ENCODE results near the gene ELF4.

Gene ELF4

GRCh38 chrX:130110379-130111219 lies at the start of gene ELF4:
TSS of gene ELF4 (minus strand) at chrX:130110497. CDS start at chrX:130081330, 29,167 bp downstream.
- DNase-seq (ENCODE audit: low read depth), result peak; percentile 85
- peak within 1 kb of the TSS; percentile 69 for H3K4me3 ChIP-seq (ENCODE audit: low read depth, low read length)
- TF ChIP-seq POLR2A (IDR thresholded peaks at IDR 0.05; ENCODE audit: extremely low read depth, insufficient read length), result no peak
- TF ChIP-seq MYC (IDR thresholded peaks at IDR 0.05; ENCODE audit: low read depth, low read length), result no peak
- no peak for TF ChIP-seq MAX (IDR thresholded peaks at IDR 0.05; ENCODE audit: low read depth, low read length)
- TF ChIP-seq CTCF (IDR thresholded peaks at IDR 0.05; ENCODE audit: low read depth, low read length), result no peak

- H3K4me3 ChIP-seq (ENCODE audit: low read depth, low read length), result no peak overlapping the region
- no peak for TF ChIP-seq MYC (IDR thresholded peaks at IDR 0.05; ENCODE audit: low read depth, low read length)
- no peak for TF ChIP-seq POLR2A (IDR thresholded peaks at IDR 0.05; ENCODE audit: extremely low read depth, insufficient read length)
- no peak for TF ChIP-seq CTCF (IDR thresholded peaks at IDR 0.05; ENCODE audit: low read depth, low read length)
- TF ChIP-seq MAX (IDR thresholded peaks at IDR 0.05; ENCODE audit: low read depth, low read length), result no peak
- DNase-seq (ENCODE audit: low read depth), result no peak
Observed at GRCh38 chrX:130159776-130160175, 49.5 kb upstream of the ELF4 start.

GRCh38 chrX:130158311-130158710 lies 48.0 kb upstream of the ELF4 start:
- no peak overlapping the region for H3K4me3 ChIP-seq (ENCODE audit: low read depth, low read length)
- TF ChIP-seq POLR2A (IDR thresholded peaks at IDR 0.05; ENCODE audit: extremely low read depth, insufficient read length), result no peak
- no peak for TF ChIP-seq CTCF (IDR thresholded peaks at IDR 0.05; ENCODE audit: low read depth, low read length)
- no peak for DNase-seq (ENCODE audit: low read depth)

GRCh38 chrX:130155564-130155963 lies 45.3 kb upstream of the ELF4 start:
- no peak for DNase-seq (ENCODE audit: low read depth)
- TF ChIP-seq CTCF (IDR thresholded peaks at IDR 0.05; ENCODE audit: low read depth, low read length) (no peak), MYC (IDR thresholded peaks at IDR 0.05; ENCODE audit: low read depth, low read length) (no peak), POLR2A (IDR thresholded peaks at IDR 0.05; ENCODE audit: extremely low read depth, insufficient read length) (no peak), MAX (IDR thresholded peaks at IDR 0.05; ENCODE audit: low read depth, low read length) (no peak)
- H3K4me3 ChIP-seq (ENCODE audit: low read depth, low read length), result no peak overlapping the region

GRCh38 chrX:130147631-130148030 lies 37.3 kb upstream of the ELF4 start:
- H3K4me3 ChIP-seq (ENCODE audit: low read depth, low read length), result no peak overlapping the region
- TF ChIP-seq MAX (IDR thresholded peaks at IDR 0.05; ENCODE audit: low read depth, low read length) (no peak), MYC (IDR thresholded peaks at IDR 0.05; ENCODE audit: low read depth, low read length) (no peak), CTCF (IDR thresholded peaks at IDR 0.05; ENCODE audit: low read depth, low read length) (no peak), POLR2A (IDR thresholded peaks at IDR 0.05; ENCODE audit: extremely low read depth, insufficient read length) (no peak)
- DNase-seq (ENCODE audit: low read depth), result no peak

All from NB4 (cell line).